GM04504 (cell line): ENCODE data around the gene MEIOSIN.

Experiments used
- DNase-seq: peaks from one replicate; pipeline ENCODE4 v3.0.0-alpha.2; 2012; ENCODE audit warnings: low read depth

The MEIOSIN gene

GRCh38 chr19:45765702-45766295 is 32.6 kb downstream of the MEIOSIN start:
- no peak for DNase-seq

- no peak for DNase-seq
Measured at GRCh38 chr19:45766296-45766868, 33.1 kb downstream of the MEIOSIN start.

GRCh38 chr19:45766869-45767346 is 33.7 kb downstream of the MEIOSIN start:
- no peak for DNase-seq

- peak; percentile 73 for DNase-seq
Measured at GRCh38 chr19:45767410-45767880, 34.2 kb downstream of the MEIOSIN start.

- no peak for DNase-seq
Measured at GRCh38 chr19:45767881-45768654, 34.8 kb downstream of the MEIOSIN start.

GRCh38 chr19:45768655-45768983 is 35.4 kb downstream of the MEIOSIN start:
- no peak for DNase-seq

GRCh38 chr19:45768984-45769782 is 35.9 kb downstream of the MEIOSIN start, which contains the start of gene SIX5:
TSS of gene SIX5 (minus strand) at chr19:45769252. CDS start at chr19:45768844, 408 bp downstream.
- DNase-seq, result peak; percentile 96

- no peak for DNase-seq
Measured at GRCh38 chr19:45769821-45770191, 36.6 kb downstream of the MEIOSIN start.

- DNase-seq, result peak; percentile 95
Measured at GRCh38 chr19:45770192-45771101, 37.2 kb downstream of the MEIOSIN start.

GRCh38 chr19:45771311-45771933 is 38.2 kb downstream of the MEIOSIN start:
- DNase-seq, result no peak

- DNase-seq, result no peak
Measured at GRCh38 chr19:45772130-45772840, 39.0 kb downstream of the MEIOSIN start.

- no peak for DNase-seq
Measured at GRCh38 chr19:45772912-45773311, 39.7 kb downstream of the MEIOSIN start.

GRCh38 chr19:45773384-45773783 is 40.1 kb downstream of the MEIOSIN start:
- DNase-seq, result no peak

- no peak for DNase-seq
Measured at GRCh38 chr19:45774765-45775164, 41.5 kb downstream of the MEIOSIN start.

GRCh38 chr19:45777395-45777961 is 44.2 kb downstream of the MEIOSIN start:
- no peak for DNase-seq

- DNase-seq, result no peak
Measured at GRCh38 chr19:45778010-45778661, 44.9 kb downstream of the MEIOSIN start.

- no peak for DNase-seq
Measured at GRCh38 chr19:45779231-45780145, 46.2 kb downstream of the MEIOSIN start.

- no peak for DNase-seq
Measured at GRCh38 chr19:45780146-45780447, 46.9 kb downstream of the MEIOSIN start.
